Adrenal gland (tissue), 12 donors: ENCODE results near the gene SDCCAG8. TPM values are rescaled to one million over a fixed set of nuclear protein-coding genes. Genes with fewer than 3 reads are reported as not detected.

Source experiments
- DNase-seq, 7 donors: peaks; one replicate each; pipeline ENCODE4 v3.0.0-alpha.2; 2019 to 2020
- H3K27ac ChIP-seq, 5 donors: fragments of 200-600 bp; sonication (generic) in 4 of 5; 1 replicate in 3 of 5; 2 replicates in 2 of 5; pipeline versions ENCODE4 v1.5.1 to v1.8.0; 2016 to 2020; ENCODE audit warnings: mild to moderate bottlenecking in 1 of 5
- H3K27me3 ChIP-seq: fragments of 200-600 bp; 2 replicates; pipeline ENCODE4 v1.8.0; 2021
- H3K36me3 ChIP-seq, 2 donors: fragments of 200-600 bp; replicated peaks in 1 of 2; 1 replicate in 1 of 2; 2 replicates in 1 of 2; pipeline versions ENCODE4 v1.5.1 to v1.8.0; 2018 to 2022
- H3K4me1 ChIP-seq, 2 donors: fragments of 200-600 bp; replicated peaks in 1 of 2; 1 replicate in 1 of 2; 2 replicates in 1 of 2; pipeline versions ENCODE4 v1.5.1 to v1.8.0; 2018 to 2021
- H3K4me3 ChIP-seq, 4 donors: fragments of 200-600 bp; sonication (generic) in 3 of 4; one replicate each; pipeline ENCODE4 v1.5.1; 2016 to 2018
- H3K9me3 ChIP-seq, 3 donors: fragments of 200-600 bp; sonication (generic) in 1 of 3; replicated peaks in 1 of 3; 1 replicate in 2 of 3; 2 replicates in 1 of 3; pipeline versions ENCODE4 v1.5.1 to v1.8.0; 2016 to 2021
- POLR2A ChIP-seq, 2 donors: fragments of 450-650 bp; IDR thresholded peaks; one replicate each; pipeline ENCODE4 v1.6.1; 2017; ENCODE audit warnings: antibody characterized with exemption in 2 of 2, mild to moderate bottlenecking in 2 of 2, moderate library complexity in 1 of 2
- WGBS, 4 donors: extraction: QIAGEN DNeasy Blood & Tissue Kit in 2 of 4; methylation state at CpG; one replicate each; pipeline versions ENCODE4 v1.1.5 to v1.1.7; 2013 to 2017; 5-methylcytosine and 5-hydroxymethylcytosine counted together
- intact Hi-C, 2 donors: fragments of 100-400 bp; cut with DNase I; formaldehyde crosslinking; loops; one replicate each; pipeline versions ENCODE4 v1.14.1 to v1.15.0; 2022 to 2023
- polyA plus RNA-seq, 3 donors: library from polyadenylated mRNA; stranded (reverse); fragments of 200-250 nt in 2 of 3; fragments of 350-450 nt in 1 of 3; fragmentation: Illumina TruSeq in 1 of 3; extraction: RNeasy Lipid Tissue Mini Kit (QIAGEN cat#74804) in 1 of 3; gene quantifications; one replicate each; pipeline ENCODE4 v1.2.3, GENCODE V29; 2013 to 2014
- total RNA-seq, 9 donors: library from RNA; depleted of rRNA in 4 of 9; stranded (reverse); fragments of >200 nt in 4 of 9; fragments of 120-200 nt in 1 of 9; fragmentation: NEBNext Ultra II Directional in 1 of 9; extraction: Animal tissue kit (Norgen Biotek cat#: 25700) in 1 of 9; gene quantifications; one replicate each; pipeline versions ENCODE4 v1.1.0 to v1.2.4, GENCODE V29; 2013 to 2023
- TF ChIP-seq, protein P1 (sequence below), 6 experiments: fragments of 450-650 bp in 4 of 6; fragments of 200-600 bp in 2 of 6; sonication (generic) in 1 of 6; IDR thresholded peaks; 1 replicate in 5 of 6; 2 replicates in 1 of 6; pipeline versions ENCODE4 v1.5.1 to v1.8.0; 2016 to 2021; ENCODE audit warnings: antibody characterized with exemption in 6 of 6, mild to moderate bottlenecking in 2 of 6, moderate library complexity in 1 of 6
- donor health status: healthy with polysubstance abuse.
- donor health status: Bipolar disorder and iron deficiency.
- donor health status: DM: yes; HTN: yes; CAD: no.
- donor health status: DM: no; HTN: no; CAD: no.
- donor health status: DM: no; HTN: no; CAD: no.
- donor health status: DM: yes; HTN: yes; CAD: no.

The SDCCAG8 gene
- total and polyA plus RNA-seq, 12 donors = 22.5 to 60.9 (median 44.1) TPM

DNA sequence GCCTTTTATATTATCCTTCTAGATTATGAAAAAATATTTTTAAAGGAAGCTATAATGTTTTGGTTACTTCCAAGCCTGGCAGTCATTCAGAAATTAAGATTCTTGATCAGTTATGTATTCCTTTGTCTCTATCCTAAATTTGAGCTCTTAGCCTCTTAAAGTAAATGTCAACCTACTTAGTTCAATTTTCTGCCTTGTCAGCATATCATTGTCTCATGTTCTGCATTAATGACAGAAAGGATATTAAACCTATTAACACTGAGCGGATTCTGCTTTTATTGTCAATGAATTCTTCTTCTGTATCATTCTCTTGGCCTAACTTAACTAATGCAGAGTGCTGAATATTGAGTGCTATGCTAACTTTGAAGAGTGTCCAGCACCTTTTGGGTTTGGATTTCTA, 56.0 kb downstream of the SDCCAG8 start:
- TF ChIP-seq, protein P1, sequence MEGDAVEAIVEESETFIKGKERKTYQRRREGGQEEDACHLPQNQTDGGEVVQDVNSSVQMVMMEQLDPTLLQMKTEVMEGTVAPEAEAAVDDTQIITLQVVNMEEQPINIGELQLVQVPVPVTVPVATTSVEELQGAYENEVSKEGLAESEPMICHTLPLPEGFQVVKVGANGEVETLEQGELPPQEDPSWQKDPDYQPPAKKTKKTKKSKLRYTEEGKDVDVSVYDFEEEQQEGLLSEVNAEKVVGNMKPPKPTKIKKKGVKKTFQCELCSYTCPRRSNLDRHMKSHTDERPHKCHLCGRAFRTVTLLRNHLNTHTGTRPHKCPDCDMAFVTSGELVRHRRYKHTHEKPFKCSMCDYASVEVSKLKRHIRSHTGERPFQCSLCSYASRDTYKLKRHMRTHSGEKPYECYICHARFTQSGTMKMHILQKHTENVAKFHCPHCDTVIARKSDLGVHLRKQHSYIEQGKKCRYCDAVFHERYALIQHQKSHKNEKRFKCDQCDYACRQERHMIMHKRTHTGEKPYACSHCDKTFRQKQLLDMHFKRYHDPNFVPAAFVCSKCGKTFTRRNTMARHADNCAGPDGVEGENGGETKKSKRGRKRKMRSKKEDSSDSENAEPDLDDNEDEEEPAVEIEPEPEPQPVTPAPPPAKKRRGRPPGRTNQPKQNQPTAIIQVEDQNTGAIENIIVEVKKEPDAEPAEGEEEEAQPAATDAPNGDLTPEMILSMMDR (IDR thresholded peaks at IDR 0.05) = no peak
- no peak for TF ChIP-seq POLR2A (IDR thresholded peaks at IDR 0.05)
- no peak overlapping the region for H3K4me3 ChIP-seq
- H3K27ac ChIP-seq = no peak overlapping the region
- H3K4me1 ChIP-seq = peaks cover 0 to 9% of the 10 kb centered on the region in 2 donors
- H3K36me3 ChIP-seq = peaks cover 0 to 3% of the 10 kb centered on the region in 2 donors
- intact Hi-C loops = no loop called here
- H3K9me3 ChIP-seq = no peaks in the 10 kb centered on the region
- 95 to 100% (median 97%) methylated on average over 1 of the region's 1 CpG for WGBS, 4 donors
- no peak for DNase-seq
- H3K27me3 ChIP-seq = no peaks in the 10 kb centered on the region

DNA sequence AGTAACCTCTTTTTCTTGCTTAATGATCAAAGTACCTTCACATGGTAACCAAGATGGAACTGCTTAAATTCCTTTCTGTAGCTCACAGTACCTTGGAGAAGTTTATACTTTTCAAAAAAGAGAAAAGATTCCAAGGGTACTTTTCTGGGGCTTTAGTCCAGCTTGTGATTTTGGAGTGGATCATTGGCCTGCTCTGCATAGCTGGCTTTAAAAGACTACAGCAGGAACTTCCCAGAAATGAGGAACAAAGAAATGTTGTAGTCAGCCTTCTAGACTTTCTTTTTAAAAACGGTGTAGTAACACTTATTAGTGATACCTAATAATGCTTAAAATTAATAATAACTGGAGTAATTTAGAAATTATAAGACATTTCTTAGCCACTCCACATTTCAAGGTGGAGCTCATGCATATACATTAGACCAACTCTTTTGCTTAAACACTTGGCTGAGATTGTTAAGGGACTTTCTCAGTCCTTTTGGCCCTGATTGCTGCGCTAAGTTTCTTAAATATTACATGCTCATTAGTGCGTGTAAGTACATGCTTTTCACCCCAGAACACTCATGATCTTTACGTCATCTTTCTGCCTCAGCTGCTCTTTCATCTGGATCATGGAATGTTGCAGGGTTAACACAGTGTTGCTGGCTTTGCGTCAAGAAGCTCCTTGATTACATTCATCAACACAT, 57.3 kb downstream of the SDCCAG8 start:
- peaks cover 0 to 11% of the 10 kb centered on the region in 2 donors for H3K36me3 ChIP-seq
- H3K27ac ChIP-seq = no peak overlapping the region
- 88 to 92% (median 90%) methylated on average over 5 of the region's 5 CpGs for WGBS, 4 donors
- intact Hi-C loops = no loop called here
- TF ChIP-seq, protein P1 (IDR thresholded peaks at IDR 0.05) = no peak
- no peak for TF ChIP-seq POLR2A (IDR thresholded peaks at IDR 0.05)
- H3K4me3 ChIP-seq = no peak overlapping the region
- no peaks in the 10 kb centered on the region for H3K9me3 ChIP-seq
- peaks cover 0 to 9% of the 10 kb centered on the region in 2 donors for H3K4me1 ChIP-seq
- H3K27me3 ChIP-seq = no peaks in the 10 kb centered on the region
- no peak for DNase-seq

DNA sequence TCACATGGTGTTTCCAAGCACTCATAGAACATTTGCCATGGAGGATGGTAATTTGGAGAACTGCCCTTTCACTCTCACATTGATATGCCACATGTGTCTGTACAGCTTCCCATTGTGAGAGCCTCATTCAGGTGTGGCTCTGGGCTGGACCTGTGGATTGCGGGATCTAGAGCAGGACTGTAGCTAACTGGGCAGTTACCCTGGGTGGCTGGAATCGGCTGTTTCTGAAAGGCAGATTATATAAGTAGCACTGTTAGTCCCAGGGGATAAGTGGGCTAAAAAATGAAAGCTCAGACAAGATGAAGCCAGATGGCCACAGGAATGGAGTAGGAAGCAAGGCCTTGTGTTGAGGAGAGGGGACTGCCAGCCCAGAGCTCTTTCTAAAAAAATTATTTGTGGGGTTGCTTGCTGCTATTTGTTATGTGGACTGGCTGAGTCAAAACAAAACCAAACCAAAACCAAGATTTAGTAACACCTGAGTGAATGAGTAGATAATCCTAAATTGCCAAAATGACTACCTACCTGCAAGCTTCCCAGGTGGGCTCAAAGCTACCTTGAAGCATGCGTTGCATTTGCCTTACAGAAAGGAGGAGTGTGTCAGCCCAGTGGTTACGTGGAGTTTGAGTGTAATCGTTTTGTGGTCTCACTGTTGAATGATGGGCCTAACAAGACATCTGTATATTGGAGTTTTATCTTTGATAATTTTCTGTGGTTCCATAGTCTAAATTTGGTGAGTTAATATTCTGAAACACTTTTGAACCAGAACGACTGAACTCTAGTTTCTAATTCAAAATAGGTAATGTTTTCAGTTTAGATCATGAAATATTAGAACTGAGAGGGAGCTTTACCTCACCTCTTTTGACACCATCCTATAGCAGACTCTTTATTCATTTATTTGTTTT, 58.0 kb downstream of the SDCCAG8 start:
- Histone ChIP-seq H3K36me3 (peaks cover 0 to 11% of the 10 kb centered on the region in 2 donors), H3K27me3 (no peaks in the 10 kb centered on the region), H3K9me3 (no peaks in the 10 kb centered on the region), H3K4me3 (no peak overlapping the region), H3K27ac (no peak overlapping the region), H3K4me1 (peaks cover 0 to 9% of the 10 kb centered on the region in 2 donors)
- DNase-seq = no peak
- TF ChIP-seq, protein P1 (IDR thresholded peaks at IDR 0.05) = no peak
- TF ChIP-seq POLR2A (IDR thresholded peaks at IDR 0.05) = no peak
- WGBS, 4 donors = 90 to 94% (median 94%) methylated on average over 6 of the region's 6 CpGs
- intact Hi-C loops = no loop called here

DNA sequence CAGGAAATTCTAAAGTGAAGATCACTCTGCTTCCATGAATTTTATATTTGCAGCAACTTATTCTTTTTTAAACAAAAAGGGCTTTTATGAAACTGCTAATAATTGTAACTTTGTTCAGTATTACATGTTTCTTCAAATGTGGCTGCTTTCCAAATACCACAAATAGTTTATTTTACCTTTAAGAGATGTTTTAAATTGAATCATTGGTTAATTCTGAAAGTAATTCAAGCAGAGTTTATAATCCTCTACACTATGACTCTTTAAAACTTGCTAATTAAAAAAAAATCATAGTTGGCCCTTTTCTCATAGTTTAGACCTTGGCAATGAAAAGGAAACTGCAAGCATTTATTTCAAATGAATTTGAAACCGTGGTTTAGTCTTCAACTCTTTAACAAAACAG, 59.6 kb downstream of the SDCCAG8 start:
- H3K9me3 ChIP-seq = no peaks in the 10 kb centered on the region
- intact Hi-C loops = no loop called here
- peaks cover 0 to 9% of the 10 kb centered on the region in 2 donors for H3K4me1 ChIP-seq
- H3K4me3 ChIP-seq = no peak overlapping the region
- H3K27me3 ChIP-seq = no peaks in the 10 kb centered on the region
- no peak overlapping the region for H3K27ac ChIP-seq
- peaks cover 0 to 11% of the 10 kb centered on the region in 2 donors for H3K36me3 ChIP-seq
- no peak for DNase-seq
- 32 to 52% (median 47%) methylated on average over 1 of the region's 1 CpG for WGBS, 4 donors
- TF ChIP-seq, protein P1 (IDR thresholded peaks at IDR 0.05) = no peak
- TF ChIP-seq POLR2A (IDR thresholded peaks at IDR 0.05) = no peak
